ENCODE data around the gene THEM4.
"Not testable (repeated sequence)": the region's sequence is repeated elsewhere in the genome, so short reads cannot be mapped to it uniquely, and the experiment has no call there.

The THEM4 gene

GRCh38 chr1:151905443-151906323 lies 3.6 kb downstream of the THEM4 start:
- H3K9me3 ChIP-seq (ENCODE audit: insufficient read depth, low read depth, low read length); H3K79me2 ChIP-seq (ENCODE audit: control insufficient read depth, insufficient read depth, low read length, poor library complexity); H2BK120ac ChIP-seq (ENCODE audit: insufficient read depth, low read length, poor library complexity); H3K27me3 ChIP-seq (ENCODE audit: insufficient read depth, low read length); H4K12ac ChIP-seq (ENCODE audit: low read depth, low read length); H3K4ac ChIP-seq (ENCODE audit: low read depth, low read length); H3K23ac ChIP-seq (ENCODE audit: low read length); H4K8ac ChIP-seq (ENCODE audit: low read depth, low read length); H3K4me2 ChIP-seq (ENCODE audit: low read length); H3K14ac ChIP-seq (ENCODE audit: low read length); H4K91ac ChIP-seq (ENCODE audit: low read depth, low read length); H3K36me3 ChIP-seq (ENCODE audit: control insufficient read depth in 1 of 2, insufficient read depth in 2 of 2, low read length in 2 of 2); DNase-seq; H3K4me3 ChIP-seq (ENCODE audit: low read depth, low read length); H2AFZ ChIP-seq (ENCODE audit: insufficient read depth, low read length, poor library complexity); H2AK5ac ChIP-seq (ENCODE audit: low read length); H2BK5ac ChIP-seq (ENCODE audit: low read depth, low read length, poor library complexity); H2BK12ac ChIP-seq (ENCODE audit: low read length); H3K4me1 ChIP-seq (ENCODE audit: control insufficient read depth in 1 of 2, insufficient read depth in 2 of 2, low read length in 2 of 2); H3K9ac ChIP-seq (ENCODE audit: low read length): not testable (repeated sequence)
- no CpG with 5 or more reads among the region's 22 CpGs for WGBS (ENCODE audit: extremely low coverage, insufficient coverage, insufficient read length)
- Histone ChIP-seq H3K18ac (ENCODE audit: low read length) (peak overlapping the region; percentile 50), H3K27ac (ENCODE audit: low read depth, low read length) (peak overlapping the region; percentile 69), H3K79me1 (ENCODE audit: low read length) (peaks cover 12% of the 10 kb centered on the region)

GRCh38 chr1:151905070-151905442 lies 4.3 kb downstream of the THEM4 start:
- H3K4me3 ChIP-seq (ENCODE audit: low read depth, low read length): no peak overlapping the region
- no peak overlapping the region for H4K91ac ChIP-seq (ENCODE audit: low read depth, low read length)
- peaks cover 3% of the 10 kb centered on the region for H3K79me2 ChIP-seq (ENCODE audit: control insufficient read depth, insufficient read depth, low read length, poor library complexity)
- H3K4me1 ChIP-seq (ENCODE audit: control insufficient read depth in 1 of 2, insufficient read depth in 2 of 2, low read length in 2 of 2): peaks cover 5 to 7% of the 10 kb centered on the region in 2 experiments
- DNase-seq: no peak
- H3K4me2 ChIP-seq (ENCODE audit: low read length): no peak overlapping the region
- no peak overlapping the region for H3K23ac ChIP-seq (ENCODE audit: low read length)
- no peak overlapping the region for H3K14ac ChIP-seq (ENCODE audit: low read length)
- H3K36me3 ChIP-seq (ENCODE audit: control insufficient read depth in 1 of 2, insufficient read depth in 2 of 2, low read length in 2 of 2): peaks cover 0 to 3% of the 10 kb centered on the region in 2 experiments
- H3K4ac ChIP-seq (ENCODE audit: low read depth, low read length): no peak overlapping the region
- H2BK5ac ChIP-seq (ENCODE audit: low read depth, low read length, poor library complexity): no peak overlapping the region
- no peaks in the 10 kb centered on the region for H3K27me3 ChIP-seq (ENCODE audit: insufficient read depth, low read length)
- H2BK120ac ChIP-seq (ENCODE audit: insufficient read depth, low read length, poor library complexity): no peak overlapping the region
- WGBS (ENCODE audit: extremely low coverage, insufficient coverage, insufficient read length): no CpG with 5 or more reads among the region's 2 CpGs
- no peak overlapping the region for H4K8ac ChIP-seq (ENCODE audit: low read depth, low read length)
- H3K27ac ChIP-seq (ENCODE audit: low read depth, low read length): peak overlapping the region; percentile 69
- H2BK12ac ChIP-seq (ENCODE audit: low read length): no peak overlapping the region
- peaks cover 12% of the 10 kb centered on the region for H3K79me1 ChIP-seq (ENCODE audit: low read length)
- no peak overlapping the region for H2AK5ac ChIP-seq (ENCODE audit: low read length)
- H4K12ac ChIP-seq (ENCODE audit: low read depth, low read length): no peak overlapping the region
- no peak overlapping the region for H3K9ac ChIP-seq (ENCODE audit: low read length)
- peaks cover 7% of the 10 kb centered on the region for H3K9me3 ChIP-seq (ENCODE audit: insufficient read depth, low read depth, low read length)
- no peak overlapping the region for H3K18ac ChIP-seq (ENCODE audit: low read length)
- H2AFZ ChIP-seq (ENCODE audit: insufficient read depth, low read length, poor library complexity): no peak overlapping the region

- H3K18ac ChIP-seq (ENCODE audit: low read length): no peak overlapping the region
- H3K4me3 ChIP-seq (ENCODE audit: low read depth, low read length): no peak overlapping the region
- H3K36me3 ChIP-seq (ENCODE audit: control insufficient read depth in 1 of 2, insufficient read depth in 2 of 2, low read length in 2 of 2): peaks cover 0 to 2% of the 10 kb centered on the region in 2 experiments
- H3K4me2 ChIP-seq (ENCODE audit: low read length): no peak overlapping the region
- WGBS (ENCODE audit: extremely low coverage, insufficient coverage, insufficient read length): no CpG with 5 or more reads among the region's 2 CpGs
- H3K79me1 ChIP-seq (ENCODE audit: low read length): peaks cover 4% of the 10 kb centered on the region
- no peak overlapping the region for H4K12ac ChIP-seq (ENCODE audit: low read depth, low read length)
- no peak overlapping the region for H4K91ac ChIP-seq (ENCODE audit: low read depth, low read length)
- H3K14ac ChIP-seq (ENCODE audit: low read length): no peak overlapping the region
- no peaks in the 10 kb centered on the region for H3K79me2 ChIP-seq (ENCODE audit: control insufficient read depth, insufficient read depth, low read length, poor library complexity)
- H4K8ac ChIP-seq (ENCODE audit: low read depth, low read length): no peak overlapping the region
- peaks cover 5% of the 10 kb centered on the region for H3K9me3 ChIP-seq (ENCODE audit: insufficient read depth, low read depth, low read length)
- H3K27ac ChIP-seq (ENCODE audit: low read depth, low read length): no peak overlapping the region
- no peak overlapping the region for H2AK5ac ChIP-seq (ENCODE audit: low read length)
- DNase-seq: no peak
- no peak overlapping the region for H3K9ac ChIP-seq (ENCODE audit: low read length)
- peaks cover 5 to 7% of the 10 kb centered on the region in 2 experiments for H3K4me1 ChIP-seq (ENCODE audit: control insufficient read depth in 1 of 2, insufficient read depth in 2 of 2, low read length in 2 of 2)
- no peaks in the 10 kb centered on the region for H3K27me3 ChIP-seq (ENCODE audit: insufficient read depth, low read length)
- no peak overlapping the region for H2BK5ac ChIP-seq (ENCODE audit: low read depth, low read length, poor library complexity)
- no peak overlapping the region for H3K23ac ChIP-seq (ENCODE audit: low read length)
- no peak overlapping the region for H2AFZ ChIP-seq (ENCODE audit: insufficient read depth, low read length, poor library complexity)
- no peak overlapping the region for H3K4ac ChIP-seq (ENCODE audit: low read depth, low read length)
- H2BK120ac ChIP-seq (ENCODE audit: insufficient read depth, low read length, poor library complexity): no peak overlapping the region
- H2BK12ac ChIP-seq (ENCODE audit: low read length): no peak overlapping the region
Observed at GRCh38 chr1:151902858-151903257, 6.5 kb downstream of the THEM4 start.

GRCh38 chr1:151900804-151901203 lies 8.5 kb downstream of the THEM4 start:
- H3K14ac ChIP-seq (ENCODE audit: low read length); H3K79me1 ChIP-seq (ENCODE audit: low read length); H3K27ac ChIP-seq (ENCODE audit: low read depth, low read length); H4K91ac ChIP-seq (ENCODE audit: low read depth, low read length); H3K9ac ChIP-seq (ENCODE audit: low read length); H4K12ac ChIP-seq (ENCODE audit: low read depth, low read length); DNase-seq; H3K23ac ChIP-seq (ENCODE audit: low read length); H3K4me3 ChIP-seq (ENCODE audit: low read depth, low read length); H4K8ac ChIP-seq (ENCODE audit: low read depth, low read length); H3K4ac ChIP-seq (ENCODE audit: low read depth, low read length); H2AK5ac ChIP-seq (ENCODE audit: low read length); H2BK5ac ChIP-seq (ENCODE audit: low read depth, low read length, poor library complexity); H3K4me1 ChIP-seq (ENCODE audit: control insufficient read depth in 1 of 2, insufficient read depth in 2 of 2, low read length in 2 of 2); H2AFZ ChIP-seq (ENCODE audit: insufficient read depth, low read length, poor library complexity); H3K27me3 ChIP-seq (ENCODE audit: insufficient read depth, low read length); H3K4me2 ChIP-seq (ENCODE audit: low read length); H3K18ac ChIP-seq (ENCODE audit: low read length); H2BK120ac ChIP-seq (ENCODE audit: insufficient read depth, low read length, poor library complexity); H3K79me2 ChIP-seq (ENCODE audit: control insufficient read depth, insufficient read depth, low read length, poor library complexity); H2BK12ac ChIP-seq (ENCODE audit: low read length); H3K36me3 ChIP-seq (ENCODE audit: control insufficient read depth in 1 of 2, insufficient read depth in 2 of 2, low read length in 2 of 2); H3K9me3 ChIP-seq (ENCODE audit: insufficient read depth, low read depth, low read length): not testable (repeated sequence)
- WGBS (ENCODE audit: extremely low coverage, insufficient coverage, insufficient read length): no CpG with 5 or more reads among the region's 3 CpGs

Data from trophoblast cell (in vitro differentiated cells and primary cell).